Activated CD4-positive, alpha-beta T cell treated with anti-CD3 and anti-CD28 coated beads, Interleukin-2, amount 50 U/mL, for 48 hours (primary cell): ENCODE data around the gene SEMA3A.

Experiments used
- DNase-seq, 2 experiments: peaks; one replicate each; pipeline ENCODE4 v3.0.0-alpha.2; 2020

The SEMA3A gene

GRCh38 chr7:84002348-84002747 is 192.2 kb downstream of the SEMA3A start:
- DNase-seq = no peak

- DNase-seq = no peak
These were observed 197.7 kb downstream of the SEMA3A start for GRCh38 chr7:83996879-83997278.

GRCh38 chr7:83987764-83988163 is 206.8 kb downstream of the SEMA3A start:
- no peak for DNase-seq

GRCh38 chr7:83985821-83986220 is 208.8 kb downstream of the SEMA3A start:
- no peak for DNase-seq

- DNase-seq = no peak
These were observed 210.0 kb downstream of the SEMA3A start for GRCh38 chr7:83984591-83984990.

- no peak for DNase-seq
These were observed 210.5 kb downstream of the SEMA3A start for GRCh38 chr7:83984076-83984475.

GRCh38 chr7:83983606-83984005 is 211.0 kb downstream of the SEMA3A start:
- DNase-seq = no peak

- DNase-seq = no peak
These were observed 218.3 kb downstream of the SEMA3A start for GRCh38 chr7:83976302-83976701.

- no peak for DNase-seq
These were observed 224.5 kb downstream of the SEMA3A start for GRCh38 chr7:83970081-83970480.

GRCh38 chr7:83964318-83964717 is 230.3 kb downstream of the SEMA3A start:
- no peak for DNase-seq

GRCh38 chr7:83957333-83957732 is 237.3 kb downstream of the SEMA3A start:
- no peak for DNase-seq

- DNase-seq = no peak
These were observed 238.5 kb downstream of the SEMA3A start for GRCh38 chr7:83956104-83956503.

- DNase-seq = no peak
These were observed 242.4 kb downstream of the SEMA3A start for GRCh38 chr7:83952236-83952635.

GRCh38 chr7:83947260-83947659 is 247.3 kb downstream of the SEMA3A start:
- DNase-seq = peak in 1 of 2 experiments; percentile 1

- no peak for DNase-seq
These were observed 247.8 kb downstream of the SEMA3A start for GRCh38 chr7:83946801-83947200.

GRCh38 chr7:83941300-83941699 is 253.3 kb downstream of the SEMA3A start:
- no peak for DNase-seq

- no peak for DNase-seq
These were observed 256.7 kb downstream of the SEMA3A start for GRCh38 chr7:83937930-83938329.

- peak; percentile 38 to 52 for DNase-seq
These were observed 258.4 kb downstream of the SEMA3A start for GRCh38 chr7:83936056-83936708.

- no peak for DNase-seq
These were observed 260.4 kb downstream of the SEMA3A start for GRCh38 chr7:83934118-83934734.

- no peak for DNase-seq
These were observed 262.6 kb downstream of the SEMA3A start for GRCh38 chr7:83931968-83932367.

- no peak for DNase-seq
These were observed 264.3 kb downstream of the SEMA3A start for GRCh38 chr7:83930262-83930661.

GRCh38 chr7:83925860-83926259 is 268.7 kb downstream of the SEMA3A start:
- DNase-seq = no peak

- no peak for DNase-seq
These were observed 272.5 kb downstream of the SEMA3A start for GRCh38 chr7:83921941-83922607.

GRCh38 chr7:83921271-83921940 is 273.2 kb downstream of the SEMA3A start:
- no peak for DNase-seq
